ENCODE measurements around the gene AVPI1. TPM values are rescaled to one million over a fixed set of nuclear protein-coding genes. Genes with fewer than 3 reads are reported as not detected.
A peak's percentile ranks its signal among the peaks of the same experiment; 100 is the strongest.

The AVPI1 gene
- total and polyA plus RNA-seq, 2 of the 13 experiments (the other 11 are each of a cell fraction or from before 2014, with no cell fraction given), result 39.8 to 61.2 TPM

- TF ChIP-seq ATF7-NPFF (CRISPR knock-in tag; IDR thresholded peaks at IDR 0.05; ENCODE audit: low read depth) (peak; percentile 98), FOSL1 (CRISPR knock-in tag; IDR thresholded peaks at IDR 0.05; ENCODE audit: borderline replicate concordance) (no peak), NR2F6 (IDR thresholded peaks at IDR 0.05) (peak; percentile 40; the same call in 1 of the 2 replicates), NR2F6 (CRISPR knock-in tag; IDR thresholded peaks at IDR 0.05) (no peak), HNRNPK (IDR thresholded peaks at IDR 0.05; ENCODE audit: low read depth, low read length, poor library complexity, severe bottlenecking) (peak; percentile 78), ZNF253 (CRISPR knock-in tag; IDR thresholded peaks at IDR 0.05; ENCODE audit: borderline replicate concordance) (peak; percentile 44; the same call in 1 of the 2 replicates), CREBL2 (CRISPR knock-in tag; IDR thresholded peaks at IDR 0.05; ENCODE audit: borderline replicate concordance) (0 out of 2 replicates have a peak, but pooled peaks have one; percentile 78), ZNF562 (CRISPR knock-in tag; IDR thresholded peaks at IDR 0.05; ENCODE audit: borderline replicate concordance) (no peak), MYPOP (CRISPR knock-in tag; IDR thresholded peaks at IDR 0.05) (peak; percentile 68), CERS6 (CRISPR knock-in tag; IDR thresholded peaks at IDR 0.05) (peak; percentile 76; the same call in 1 of the 2 replicates), TAF15 (IDR thresholded peaks at IDR 0.05; ENCODE audit: low read depth, low read length, poor library complexity, severe bottlenecking) (peak; percentile 51), HNF4G (IDR thresholded peaks at IDR 0.05; ENCODE audit: borderline replicate concordance, low read depth, low read length) (no peak; the same call in 1 of the 2 replicates), HNF4G (CRISPR knock-in tag; IDR thresholded peaks at IDR 0.05; ENCODE audit: borderline replicate concordance, low read depth) (0 out of 2 replicates have a peak, but pooled peaks have one; percentile 68), CC2D1A (CRISPR knock-in tag; IDR thresholded peaks at IDR 0.05) (peak; percentile 86; the same call in 1 of the 2 replicates), NR2F1 (CRISPR knock-in tag; IDR thresholded peaks at IDR 0.05) (peak in 1 of 2 experiments; percentile 23; a peak in 1 of 4 replicates), ZNF724P (CRISPR knock-in tag; IDR thresholded peaks at IDR 0.05; ENCODE audit: borderline replicate concordance) (peak; percentile 97), MBD4 (IDR thresholded peaks at IDR 0.05; ENCODE audit: borderline replicate concordance, low read length) (no peak), SALL1 (CRISPR knock-in tag; IDR thresholded peaks at IDR 0.05) (peak; percentile 93), XBP1 (CRISPR knock-in tag; IDR thresholded peaks at IDR 0.05) (no peak)
- TF ChIP-seq, protein P1, sequence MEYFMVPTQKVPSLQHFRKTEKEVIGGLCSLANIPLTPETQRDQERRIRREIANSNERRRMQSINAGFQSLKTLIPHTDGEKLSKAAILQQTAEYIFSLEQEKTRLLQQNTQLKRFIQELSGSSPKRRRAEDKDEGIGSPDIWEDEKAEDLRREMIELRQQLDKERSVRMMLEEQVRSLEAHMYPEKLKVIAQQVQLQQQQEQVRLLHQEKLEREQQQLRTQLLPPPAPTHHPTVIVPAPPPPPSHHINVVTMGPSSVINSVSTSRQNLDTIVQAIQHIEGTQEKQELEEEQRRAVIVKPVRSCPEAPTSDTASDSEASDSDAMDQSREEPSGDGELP (IDR thresholded peaks at IDR 0.05; ENCODE audit: borderline replicate concordance, low read depth), result peak; percentile 74; the same call in 1 of the 2 replicates
- TF ChIP-seq, protein P2, sequence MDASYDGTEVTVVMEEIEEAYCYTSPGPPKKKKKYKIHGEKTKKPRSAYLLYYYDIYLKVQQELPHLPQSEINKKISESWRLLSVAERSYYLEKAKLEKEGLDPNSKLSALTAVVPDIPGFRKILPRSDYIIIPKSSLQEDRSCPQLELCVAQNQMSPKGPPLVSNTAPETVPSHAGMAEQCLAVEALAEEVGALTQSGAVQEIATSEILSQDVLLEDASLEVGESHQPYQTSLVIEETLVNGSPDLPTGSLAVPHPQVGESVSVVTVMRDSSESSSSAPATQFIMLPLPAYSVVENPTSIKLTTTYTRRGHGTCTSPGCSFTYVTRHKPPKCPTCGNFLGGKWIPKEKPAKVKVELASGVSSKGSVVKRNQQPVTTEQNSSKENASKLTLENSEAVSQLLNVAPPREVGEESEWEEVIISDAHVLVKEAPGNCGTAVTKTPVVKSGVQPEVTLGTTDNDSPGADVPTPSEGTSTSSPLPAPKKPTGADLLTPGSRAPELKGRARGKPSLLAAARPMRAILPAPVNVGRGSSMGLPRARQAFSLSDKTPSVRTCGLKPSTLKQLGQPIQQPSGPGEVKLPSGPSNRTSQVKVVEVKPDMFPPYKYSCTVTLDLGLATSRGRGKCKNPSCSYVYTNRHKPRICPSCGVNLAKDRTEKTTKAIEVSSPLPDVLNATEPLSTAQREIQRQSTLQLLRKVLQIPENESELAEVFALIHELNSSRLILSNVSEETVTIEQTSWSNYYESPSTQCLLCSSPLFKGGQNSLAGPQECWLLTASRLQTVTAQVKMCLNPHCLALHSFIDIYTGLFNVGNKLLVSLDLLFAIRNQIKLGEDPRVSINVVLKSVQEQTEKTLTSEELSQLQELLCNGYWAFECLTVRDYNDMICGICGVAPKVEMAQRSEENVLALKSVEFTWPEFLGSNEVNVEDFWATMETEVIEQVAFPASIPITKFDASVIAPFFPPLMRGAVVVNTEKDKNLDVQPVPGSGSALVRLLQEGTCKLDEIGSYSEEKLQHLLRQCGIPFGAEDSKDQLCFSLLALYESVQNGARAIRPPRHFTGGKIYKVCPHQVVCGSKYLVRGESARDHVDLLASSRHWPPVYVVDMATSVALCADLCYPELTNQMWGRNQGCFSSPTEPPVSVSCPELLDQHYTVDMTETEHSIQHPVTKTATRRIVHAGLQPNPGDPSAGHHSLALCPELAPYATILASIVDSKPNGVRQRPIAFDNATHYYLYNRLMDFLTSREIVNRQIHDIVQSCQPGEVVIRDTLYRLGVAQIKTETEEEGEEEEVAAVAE (CRISPR knock-in tag; IDR thresholded peaks at IDR 0.05; ENCODE audit: borderline replicate concordance), result 0 out of 2 replicates have a peak, but pooled peaks have one; percentile 2
Measured at GRCh38 chr10:97686962-97687784, at the start of gene AVPI1 (continued).

Measured in HepG2 (cell line).